Measurements from ENCODE around the gene TREML4. TPM values are rescaled to one million over a fixed set of nuclear protein-coding genes. Genes with fewer than 3 reads are reported as not detected.

Gene TREML4
- total RNA-seq, 1 donor from 2014 or later, result not detected

GRCh38 chr6:41182069-41183034, 45.8 kb upstream of the TREML4 start:
- peaks cover 11% of the 10 kb centered on the region for H3K27me3 Mint-ChIP-seq (ENCODE audit: low read depth, unreplicated experiment)
- DNase-seq (ENCODE audit: low read depth), result peak; percentile 18
- Histone ChIP-seq H3K36me3 (ENCODE audit: insufficient read depth, low read length) (no peaks in the 10 kb centered on the region), H3K79me2 (ENCODE audit: insufficient read depth, low read length) (no peaks in the 10 kb centered on the region), H4K20me1 (ENCODE audit: insufficient read depth, low read length) (no peaks in the 10 kb centered on the region), H3K27ac (ENCODE audit: low read depth, low read length) (no peak overlapping the region), H3K4me1 (ENCODE audit: insufficient read depth, low read length) (no peaks in the 10 kb centered on the region), H3K9ac (ENCODE audit: low read length) (no peak overlapping the region), H3K4me3 (ENCODE audit: insufficient read depth, low read depth, low read length) (no peak overlapping the region), H3K27me3 (ENCODE audit: insufficient read depth, low read length) (no peaks in the 10 kb centered on the region), H2AFZ (ENCODE audit: low read depth, low read length) (no peak overlapping the region), H3K4me2 (ENCODE audit: low read length) (no peak overlapping the region), H3K9me3 (ENCODE audit: insufficient read depth, low read depth, low read length) (no peaks in the 10 kb centered on the region)
- no peaks in the 10 kb centered on the region for H3K36me3 Mint-ChIP-seq (ENCODE audit: low read depth, unreplicated experiment)
- no peak overlapping the region for H3K4me3 Mint-ChIP-seq (ENCODE audit: unreplicated experiment)
- FAIRE-seq, result no peak
- H3K4me1 Mint-ChIP-seq (ENCODE audit: low read depth, unreplicated experiment), result no peaks in the 10 kb centered on the region
- TF ChIP-seq EZH2 (IDR thresholded peaks at IDR 0.05; ENCODE audit: insufficient read depth, low read length) (no peak), CTCF (IDR thresholded peaks at IDR 0.05; ENCODE audit: insufficient read depth, low read depth, low read length) (peak; percentile 62)
- no peaks in the 10 kb centered on the region for H3K9me3 Mint-ChIP-seq (ENCODE audit: unreplicated experiment)
- H3K27ac Mint-ChIP-seq (ENCODE audit: unreplicated experiment), result no peak overlapping the region

DNA sequence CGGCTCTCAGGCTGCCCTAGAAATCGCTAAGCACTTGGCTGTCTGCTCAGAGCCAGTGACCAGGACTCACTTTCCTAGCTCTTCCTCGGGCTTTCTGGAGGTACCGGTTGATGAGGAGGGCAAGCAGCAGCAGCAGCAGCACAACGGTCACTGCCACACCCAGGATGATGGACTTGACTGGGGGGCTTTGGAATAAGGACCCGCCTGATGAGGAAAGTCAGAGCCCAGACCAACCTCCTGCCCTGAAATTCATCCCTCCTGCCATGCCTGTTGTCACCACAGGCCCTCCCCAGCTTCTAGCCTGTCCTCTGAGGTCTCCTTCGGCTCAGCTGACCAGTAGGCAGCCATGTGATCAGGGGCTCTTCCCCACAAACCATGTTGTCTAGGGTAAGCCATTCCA, 43.4 kb upstream of the TREML4 start:
- Histone ChIP-seq H3K9ac (ENCODE audit: low read length) (no peak overlapping the region), H3K4me3 (ENCODE audit: insufficient read depth, low read depth, low read length) (no peak overlapping the region), H3K4me1 (ENCODE audit: insufficient read depth, low read length) (no peaks in the 10 kb centered on the region), H3K36me3 (ENCODE audit: insufficient read depth, low read length) (no peaks in the 10 kb centered on the region), H2AFZ (ENCODE audit: low read depth, low read length) (no peak overlapping the region), H3K79me2 (ENCODE audit: insufficient read depth, low read length) (no peaks in the 10 kb centered on the region), H3K9me3 (ENCODE audit: insufficient read depth, low read depth, low read length) (no peaks in the 10 kb centered on the region), H4K20me1 (ENCODE audit: insufficient read depth, low read length) (no peaks in the 10 kb centered on the region), H3K27me3 (ENCODE audit: insufficient read depth, low read length) (no peaks in the 10 kb centered on the region), H3K27ac (ENCODE audit: low read depth, low read length) (no peak overlapping the region), H3K4me2 (ENCODE audit: low read length) (no peak overlapping the region)
- Mint-ChIP-seq H3K9me3 (ENCODE audit: unreplicated experiment) (peaks cover 11% of the 10 kb centered on the region), H3K4me3 (ENCODE audit: unreplicated experiment) (no peak overlapping the region), H3K4me1 (ENCODE audit: low read depth, unreplicated experiment) (no peaks in the 10 kb centered on the region), H3K36me3 (ENCODE audit: low read depth, unreplicated experiment) (no peaks in the 10 kb centered on the region), H3K27ac (ENCODE audit: unreplicated experiment) (no peak overlapping the region), H3K27me3 (ENCODE audit: low read depth, unreplicated experiment) (peaks cover 11% of the 10 kb centered on the region)
- TF ChIP-seq EZH2 (IDR thresholded peaks at IDR 0.05; ENCODE audit: insufficient read depth, low read length), result no peak
- TF ChIP-seq CTCF (IDR thresholded peaks at IDR 0.05; ENCODE audit: insufficient read depth, low read depth, low read length), result no peak
- DNase-seq (ENCODE audit: low read depth) (no peak), FAIRE-seq (no peak)
